ENCODE results near the gene CDKN2D.
"Not testable (repeated sequence)": the region's sequence is repeated elsewhere in the genome, so short reads cannot be mapped to it uniquely, and the experiment has no call there.

The CDKN2D gene

DNA sequence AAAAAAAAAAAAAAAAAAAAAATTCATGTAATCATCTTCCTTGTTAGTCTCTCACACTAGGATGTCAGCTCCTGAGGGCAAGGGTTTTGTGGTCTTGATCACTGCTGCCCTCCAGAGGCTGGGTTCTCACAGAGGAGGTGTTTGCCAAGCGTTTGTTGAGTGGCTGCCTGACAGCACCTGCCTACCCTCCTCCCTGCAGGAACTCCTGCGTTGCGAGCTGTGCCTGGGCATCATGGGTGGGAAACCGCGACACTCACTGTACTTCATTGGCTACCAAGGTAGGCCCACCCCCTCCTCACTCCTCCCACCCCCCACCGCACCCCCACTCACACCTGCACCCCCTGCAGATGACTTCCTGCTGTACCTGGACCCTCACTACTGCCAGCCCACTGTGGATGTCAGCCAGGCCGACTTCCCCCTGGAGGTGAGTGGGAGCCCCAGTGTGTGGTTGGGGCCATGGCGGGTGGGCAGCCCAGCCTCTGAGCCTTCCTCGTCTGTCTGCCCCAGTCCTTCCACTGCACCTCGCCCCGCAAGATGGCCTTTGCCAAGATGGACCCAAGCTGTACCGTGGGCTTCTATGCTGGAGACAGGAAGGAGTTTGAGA, 17.0 kb downstream of the CDKN2D start:
- DNase-seq (ENCODE audit: extremely low read depth, low read depth) = peak; percentile 16
- TF ChIP-seq, protein P1, sequence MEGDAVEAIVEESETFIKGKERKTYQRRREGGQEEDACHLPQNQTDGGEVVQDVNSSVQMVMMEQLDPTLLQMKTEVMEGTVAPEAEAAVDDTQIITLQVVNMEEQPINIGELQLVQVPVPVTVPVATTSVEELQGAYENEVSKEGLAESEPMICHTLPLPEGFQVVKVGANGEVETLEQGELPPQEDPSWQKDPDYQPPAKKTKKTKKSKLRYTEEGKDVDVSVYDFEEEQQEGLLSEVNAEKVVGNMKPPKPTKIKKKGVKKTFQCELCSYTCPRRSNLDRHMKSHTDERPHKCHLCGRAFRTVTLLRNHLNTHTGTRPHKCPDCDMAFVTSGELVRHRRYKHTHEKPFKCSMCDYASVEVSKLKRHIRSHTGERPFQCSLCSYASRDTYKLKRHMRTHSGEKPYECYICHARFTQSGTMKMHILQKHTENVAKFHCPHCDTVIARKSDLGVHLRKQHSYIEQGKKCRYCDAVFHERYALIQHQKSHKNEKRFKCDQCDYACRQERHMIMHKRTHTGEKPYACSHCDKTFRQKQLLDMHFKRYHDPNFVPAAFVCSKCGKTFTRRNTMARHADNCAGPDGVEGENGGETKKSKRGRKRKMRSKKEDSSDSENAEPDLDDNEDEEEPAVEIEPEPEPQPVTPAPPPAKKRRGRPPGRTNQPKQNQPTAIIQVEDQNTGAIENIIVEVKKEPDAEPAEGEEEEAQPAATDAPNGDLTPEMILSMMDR (IDR thresholded peaks at IDR 0.05; ENCODE audit: low read depth, low read length, missing control alignments) = peak; percentile 19
- no peak overlapping the region for H3K4me3 ChIP-seq (replicated peaks; ENCODE audit: low read depth, low read length)

DNA sequence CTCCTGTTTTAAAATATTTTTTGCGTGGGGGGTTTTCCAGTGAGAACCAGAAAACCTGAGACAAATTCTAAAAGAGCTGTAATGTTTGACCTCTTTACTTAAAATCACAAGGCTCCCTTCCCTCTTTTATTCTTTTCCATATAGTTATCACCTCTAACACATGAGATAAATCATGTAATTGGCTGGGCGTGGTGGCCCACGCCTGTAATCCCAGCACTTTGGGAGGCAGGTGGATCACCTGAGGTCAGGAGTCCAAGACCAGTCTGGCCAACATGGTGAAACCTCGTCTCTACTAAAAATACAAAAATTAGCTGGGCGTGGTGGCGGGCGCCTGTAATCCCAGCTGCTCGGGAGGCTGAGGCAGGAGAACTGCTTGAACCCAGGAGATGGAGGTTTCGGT, 17.8 kb downstream of the CDKN2D start:
- not testable (repeated sequence) for H3K4me3 ChIP-seq (replicated peaks; ENCODE audit: low read depth, low read length); DNase-seq (ENCODE audit: extremely low read depth, low read depth)

DNA sequence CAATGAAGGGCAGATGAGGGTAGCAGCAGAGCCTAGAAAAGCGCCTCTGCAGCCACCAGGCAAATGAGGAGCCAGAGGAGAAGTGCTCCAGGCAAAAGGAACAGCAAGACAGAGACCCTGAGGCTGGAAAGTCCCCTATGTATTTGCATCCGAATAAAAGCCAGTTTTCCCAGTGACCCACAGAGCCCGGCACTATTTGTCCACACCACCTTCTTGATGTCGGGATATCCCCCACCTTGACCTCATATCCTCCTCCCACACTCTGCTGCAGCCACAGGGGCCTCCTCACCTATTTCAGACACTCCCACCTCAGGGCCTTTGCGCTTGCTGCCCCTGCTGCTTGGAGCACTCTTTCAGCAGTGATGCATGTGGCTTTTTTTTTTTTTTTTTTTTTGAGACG, 18.4 kb downstream of the CDKN2D start:
- TF ChIP-seq, protein P1 (IDR thresholded peaks at IDR 0.05; ENCODE audit: low read depth, low read length, missing control alignments) = no peak
- DNase-seq (ENCODE audit: extremely low read depth, low read depth) = no peak
- no peak overlapping the region for H3K4me3 ChIP-seq (replicated peaks; ENCODE audit: low read depth, low read length)

DNA sequence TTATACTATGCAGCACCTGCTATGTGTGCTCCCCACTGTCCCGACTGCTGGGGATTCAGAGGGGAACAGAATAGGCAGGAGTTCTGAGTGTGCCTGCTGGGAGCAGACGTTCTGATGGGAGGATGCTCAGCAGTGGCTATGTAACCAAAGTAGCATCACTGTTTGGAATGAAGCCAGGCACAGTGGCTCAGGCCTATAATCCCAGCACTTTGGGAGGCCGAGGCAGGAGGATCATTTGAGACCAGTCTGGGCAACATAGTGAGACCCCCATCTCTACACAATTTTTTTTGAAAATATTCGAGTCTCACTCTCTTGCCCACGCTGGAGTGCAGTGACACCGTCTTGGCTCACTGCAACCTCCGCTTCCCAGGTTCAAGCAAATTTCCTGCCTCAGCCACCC, 19.0 kb downstream of the CDKN2D start:
- no peak for DNase-seq (ENCODE audit: extremely low read depth, low read depth)
- no peak overlapping the region for H3K4me3 ChIP-seq (replicated peaks; ENCODE audit: low read depth, low read length)
- TF ChIP-seq, protein P1 (IDR thresholded peaks at IDR 0.05; ENCODE audit: low read depth, low read length, missing control alignments) = no peak

DNA sequence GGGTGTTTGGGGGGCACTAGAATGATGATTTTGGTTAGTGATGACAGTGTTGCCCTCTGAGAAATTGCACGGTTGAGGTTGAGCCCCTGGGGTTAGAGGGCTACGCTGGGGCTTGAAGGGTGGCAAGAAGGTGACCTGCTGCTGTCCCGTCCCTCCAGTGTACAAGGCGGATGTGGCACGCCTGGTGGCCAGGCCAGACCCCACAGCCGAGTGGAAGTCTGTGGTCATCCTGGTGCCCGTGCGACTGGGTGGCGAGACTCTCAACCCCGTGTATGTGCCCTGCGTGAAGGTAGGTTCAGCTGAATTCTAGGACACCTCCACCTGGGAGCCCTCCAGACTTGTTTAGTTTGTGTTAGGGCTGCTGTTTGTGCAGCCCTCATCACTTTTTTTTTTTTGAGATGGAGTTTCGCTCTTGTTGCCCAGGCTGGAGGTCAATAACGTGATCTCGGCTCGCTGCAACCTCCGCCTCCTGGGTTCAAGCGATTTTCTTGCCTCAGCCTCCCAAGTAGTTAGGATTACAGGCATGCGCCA, 20.0 kb downstream of the CDKN2D start:
- TF ChIP-seq, protein P1 (IDR thresholded peaks at IDR 0.05; ENCODE audit: low read depth, low read length, missing control alignments) = no peak
- DNase-seq (ENCODE audit: extremely low read depth, low read depth) = no peak

DNA sequence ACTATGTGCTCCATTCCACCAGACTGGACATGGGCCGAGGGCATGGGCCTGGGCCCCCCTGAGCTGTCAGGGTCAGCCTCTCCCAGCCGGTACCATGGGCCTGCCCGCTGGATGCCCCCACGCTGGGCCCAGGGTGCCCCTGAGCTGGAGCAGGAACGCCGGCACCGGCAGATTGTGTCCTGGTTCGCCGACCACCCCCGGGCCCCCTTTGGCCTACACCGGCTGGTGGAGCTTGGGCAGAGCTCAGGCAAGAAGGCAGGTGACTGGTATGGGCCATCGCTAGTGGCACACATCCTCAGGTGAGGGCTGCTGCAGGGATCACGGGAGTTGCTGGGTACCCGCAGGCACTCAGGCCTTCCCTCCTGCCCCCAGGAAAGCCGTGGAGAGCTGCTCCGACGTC, 22.0 kb downstream of the CDKN2D start:
- TF ChIP-seq, protein P1 (IDR thresholded peaks at IDR 0.05; ENCODE audit: low read depth, low read length, missing control alignments) = no peak
- no peak overlapping the region for H3K4me3 ChIP-seq (replicated peaks; ENCODE audit: low read depth, low read length)
- DNase-seq (ENCODE audit: extremely low read depth, low read depth) = no peak

More for the DNA sequence above, 20.0 kb downstream of the CDKN2D start:
- H3K4me3 ChIP-seq (replicated peaks; ENCODE audit: low read depth, low read length) = no peak overlapping the region

DNA sequence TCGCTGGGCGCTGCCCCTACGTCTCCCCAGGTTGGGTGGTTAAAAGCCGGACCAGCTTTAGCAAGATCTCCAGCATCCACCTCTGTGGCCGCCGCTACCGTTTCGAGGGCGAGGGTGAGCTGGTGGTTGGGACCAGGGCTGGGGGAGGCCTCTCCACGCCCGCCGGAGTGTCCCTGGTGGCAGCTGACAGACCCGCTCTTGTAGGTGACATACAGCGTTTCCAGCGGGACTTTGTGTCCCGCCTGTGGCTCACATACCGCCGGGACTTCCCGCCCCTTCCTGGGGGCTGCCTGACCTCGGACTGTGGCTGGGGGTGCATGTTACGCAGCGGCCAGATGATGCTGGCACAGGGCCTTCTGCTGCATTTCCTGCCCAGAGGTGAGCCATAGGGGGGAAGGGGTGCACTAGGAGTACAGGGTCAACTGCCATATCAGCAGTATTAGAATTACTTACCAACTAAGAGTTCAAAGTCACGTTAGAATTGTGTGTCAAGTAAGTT, 24.0 kb downstream of the CDKN2D start:
- DNase-seq (ENCODE audit: extremely low read depth, low read depth) = no peak
- H3K4me3 ChIP-seq (replicated peaks; ENCODE audit: low read depth, low read length) = peak overlapping the region; percentile 81
- TF ChIP-seq, protein P1 (IDR thresholded peaks at IDR 0.05; ENCODE audit: low read depth, low read length, missing control alignments) = no peak
